HepG2 (cell line): ENCODE results near the gene PDE2A. TPM values are rescaled to one million over a fixed set of nuclear protein-coding genes. Genes with fewer than 3 reads are reported as not detected.

Experiments used
- BHLHE40 ChIP-seq: IDR thresholded peaks from 2 replicates; pipeline ENCODE4 v1.6.1; 2011; ENCODE audit warnings: low read length, improper control_type of control experiment
- CSRNP1 ChIP-seq: sonication (generic); formaldehyde crosslinking; IDR thresholded peaks from 2 replicates; pipeline ENCODE4 v1.8.1; 2023; ENCODE audit warnings: mild to moderate bottlenecking, missing genetic modification reagents
- KLF9 ChIP-seq: IDR thresholded peaks from 2 replicates; pipeline ENCODE4 v1.6.1; 2016; ENCODE audit warnings: low read depth
- MED8 ChIP-seq: sonication (generic); formaldehyde crosslinking; IDR thresholded peaks from 2 replicates; pipeline ENCODE4 v1.8.1; 2023; ENCODE audit warnings: mild to moderate bottlenecking, missing genetic modification reagents; ENCODE audit not compliant: insufficient replicate concordance
- NR1H2 ChIP-seq: sonication (generic); formaldehyde crosslinking; IDR thresholded peaks from 2 replicates; pipeline ENCODE4 v1.8.1; 2022; ENCODE audit warnings: low read depth, missing genetic modification reagents, borderline replicate concordance
- NR2F6 ChIP-seq, 2 experiments: IDR thresholded peaks; 2 replicates each; pipeline ENCODE4 v1.6.1; 2016; ENCODE audit warnings: antibody characterized with exemption in 1 of 2, mild to moderate bottlenecking in 1 of 2
- PHF20 ChIP-seq: sonication (generic); formaldehyde crosslinking; IDR thresholded peaks from 2 replicates; pipeline ENCODE4 v1.5.0; 2020; ENCODE audit warnings: mild to moderate bottlenecking, missing genetic modification reagents
- POGK ChIP-seq: sonication (generic); formaldehyde crosslinking; conservative IDR thresholded peaks from 2 replicates; pipeline ENCODE4 v1.8.0; 2022; ENCODE audit warnings: mild to moderate bottlenecking, moderate library complexity, missing genetic modification reagents
- RFXANK ChIP-seq: IDR thresholded peaks from 2 replicates; pipeline ENCODE4 v1.6.1; 2016
- RNF219 ChIP-seq: sonication (generic); formaldehyde crosslinking; IDR thresholded peaks from 2 replicates; pipeline ENCODE4 v1.5.0; 2020; ENCODE audit warnings: mild to moderate bottlenecking, missing genetic modification reagents
- SP140L ChIP-seq: sonication (generic); formaldehyde crosslinking; IDR thresholded peaks from 2 replicates; pipeline ENCODE4 v1.4.0; 2020; ENCODE audit warnings: missing genetic modification reagents, borderline replicate concordance
- SRF ChIP-seq: IDR thresholded peaks from 2 replicates; pipeline ENCODE4 v1.6.1; 2011; ENCODE audit warnings: mild to moderate bottlenecking, low read depth, low read length, moderate library complexity
- TSC22D2 ChIP-seq: sonication (generic); formaldehyde crosslinking; IDR thresholded peaks from 2 replicates; pipeline ENCODE4 v1.5.1; 2020; ENCODE audit warnings: missing genetic modification reagents, mild to moderate bottlenecking, borderline replicate concordance
- ZFX ChIP-seq: sonication (generic); formaldehyde crosslinking; IDR thresholded peaks from 2 replicates; pipeline ENCODE4 v1.4.0; 2020; ENCODE audit warnings: mild to moderate bottlenecking, low read depth, missing genetic modification reagents, moderate library complexity
- ZMYM4 ChIP-seq: sonication (generic); formaldehyde crosslinking; IDR thresholded peaks from 2 replicates; pipeline ENCODE4 v1.8.1; 2023; ENCODE audit warnings: mild to moderate bottlenecking, missing genetic modification reagents
- ZNF562 ChIP-seq: sonication (generic); formaldehyde crosslinking; IDR thresholded peaks from 2 replicates; pipeline ENCODE4 v1.8.0; 2022; ENCODE audit warnings: missing genetic modification reagents, borderline replicate concordance
- ZNF576 ChIP-seq: sonication (generic); formaldehyde crosslinking; IDR thresholded peaks from 2 replicates; pipeline ENCODE4 v1.4.0; 2020; ENCODE audit warnings: mild to moderate bottlenecking, missing genetic modification reagents
- ZNF687 ChIP-seq: sonication (generic); formaldehyde crosslinking; IDR thresholded peaks from 2 replicates; pipeline ENCODE4 v1.5.1; 2020; ENCODE audit warnings: mild to moderate bottlenecking, missing genetic modification reagents, moderate library complexity
- ZNF740 ChIP-seq: sonication (generic); formaldehyde crosslinking; IDR thresholded peaks from 2 replicates; pipeline ENCODE4 v1.4.0; 2020; ENCODE audit warnings: missing genetic modification reagents
- polyA plus RNA-seq, 8 experiments: library from polyadenylated mRNA; depleted of rRNA in 3 of 8; stranded (reverse) in 7 of 8; unstranded in 1 of 8; fragments of >200 nt; fragmentation: Illumina TruSeq in 4 of 8; extraction: Trizol in 4 of 8; gene quantifications; 2 replicates each; pipeline versions ENCODE4 v1.2.1 to v1.2.3, GENCODE V29; 2011 to 2016; ENCODE audit warnings: low read depth in 4 of 8, missing spikeins in 1 of 8, mixed read lengths in 1 of 8; ENCODE audit not compliant: insufficient read depth in 1 of 8
- total RNA-seq, 5 experiments: library from RNA; depleted of rRNA; stranded (reverse); fragments of >200 nt; fragmentation: Illumina TruSeq; extraction: Trizol; gene quantifications; 2 replicates each; pipeline ENCODE4 v1.2.3, GENCODE V29; 2016; ENCODE audit warnings: low read depth in 1 of 5

The PDE2A gene
- total and polyA plus RNA-seq, 2 of the 13 experiments (the other 11 are each of a cell fraction or from before 2014, with no cell fraction given) = 3.1 TPM; not detected in 1

- TF ChIP-seq TSC22D2 (no peak), ZNF687 (CRISPR knock-in tag) (peak; percentile 14), PHF20 (CRISPR knock-in tag) (no peak), ZNF576 (CRISPR knock-in tag) (no peak), MED8 (no peak), BHLHE40 (no peak), ZNF740 (no peak), RNF219 (CRISPR knock-in tag) (no peak), NR2F6 (IDR thresholded peaks at IDR 0.05) (no peak), NR2F6 (CRISPR knock-in tag; IDR thresholded peaks at IDR 0.05) (no peak), RFXANK (CRISPR knock-in tag) (no peak), SP140L (CRISPR knock-in tag) (no peak), NR1H2 (CRISPR knock-in tag) (no peak), CSRNP1 (no peak), ZNF562 (CRISPR knock-in tag) (no peak), SRF (no peak), ZMYM4 (CRISPR knock-in tag) (no peak), ZFX (CRISPR knock-in tag) (peak; percentile 55), POGK (no peak), KLF9 (no peak)
Measured at GRCh38 chr11:72684236-72684912, 10.2 kb upstream of the PDE2A start (continued).
